ENCODE measurements around the gene C3orf20. TPM values are rescaled to one million over a fixed set of nuclear protein-coding genes. Genes with fewer than 3 reads are reported as not detected.

The C3orf20 gene
- total RNA-seq, 1 experiment from 2014 or later = 0.28 TPM

- H3K27me3 Mint-ChIP-seq (ENCODE audit: unreplicated experiment) = peaks cover 78% of the 10 kb centered on the region
- BruUV-seq (replicated peaks) = no TSS peak
- H3K4me3 Mint-ChIP-seq (ENCODE audit: low read depth, unreplicated experiment) = no peak overlapping the region
- no peak for DNase-seq
- no peaks in the 10 kb centered on the region for H3K9me3 Mint-ChIP-seq (ENCODE audit: low read depth, unreplicated experiment)
- TF ChIP-seq CTCF (IDR thresholded peaks at IDR 0.05; ENCODE audit: unreplicated experiment) = no peak
- no peaks in the 10 kb centered on the region for H3K4me1 Mint-ChIP-seq (ENCODE audit: low read depth, unreplicated experiment)
- H3K36me3 Mint-ChIP-seq (ENCODE audit: insufficient read depth, unreplicated experiment) = peaks cover 5% of the 10 kb centered on the region
- intact Hi-C loops (cut with micrococcal nuclease; ENCODE audit: unreplicated experiment) = no loop called here
- CTCF ChIA-PET = no interaction called here
- no peak overlapping the region for H3K27ac Mint-ChIP-seq (ENCODE audit: unreplicated experiment)
Measured at GRCh38 chr3:14789221-14789620, 114.3 kb downstream of the C3orf20 start.

- Mint-ChIP-seq H3K27ac (ENCODE audit: unreplicated experiment) (no peak overlapping the region), H3K4me1 (ENCODE audit: low read depth, unreplicated experiment) (no peaks in the 10 kb centered on the region), H3K9me3 (ENCODE audit: low read depth, unreplicated experiment) (no peaks in the 10 kb centered on the region), H3K27me3 (ENCODE audit: unreplicated experiment) (peaks cover 78% of the 10 kb centered on the region), H3K4me3 (ENCODE audit: low read depth, unreplicated experiment) (no peak overlapping the region), H3K36me3 (ENCODE audit: insufficient read depth, unreplicated experiment) (peaks cover 5% of the 10 kb centered on the region)
- CTCF ChIA-PET = interaction anchor here (1.7 kb wide), 1 partner anchor 131 kb away, joined by 12 read pairs; no protein-coding TSS in a partner anchor
- no peak for DNase-seq
- no peak for TF ChIP-seq CTCF (IDR thresholded peaks at IDR 0.05; ENCODE audit: unreplicated experiment)
- intact Hi-C loops (cut with micrococcal nuclease; ENCODE audit: unreplicated experiment) = no loop called here
- no TSS peak for BruUV-seq (replicated peaks)
Measured at GRCh38 chr3:14789640-14790285, 114.8 kb downstream of the C3orf20 start.

GRCh38 chr3:14791343-14791945 lies 116.5 kb downstream of the C3orf20 start:
- Mint-ChIP-seq H3K27me3 (ENCODE audit: unreplicated experiment) (peaks cover 70% of the 10 kb centered on the region), H3K9me3 (ENCODE audit: low read depth, unreplicated experiment) (no peaks in the 10 kb centered on the region), H3K36me3 (ENCODE audit: insufficient read depth, unreplicated experiment) (peaks cover 5% of the 10 kb centered on the region), H3K4me3 (ENCODE audit: low read depth, unreplicated experiment) (no peak overlapping the region), H3K4me1 (ENCODE audit: low read depth, unreplicated experiment) (no peaks in the 10 kb centered on the region), H3K27ac (ENCODE audit: unreplicated experiment) (no peak overlapping the region)
- peak; percentile 78 for DNase-seq
- peak; percentile 47 for TF ChIP-seq CTCF (IDR thresholded peaks at IDR 0.05; ENCODE audit: unreplicated experiment)
- intact Hi-C loops (cut with micrococcal nuclease; ENCODE audit: unreplicated experiment) = loop anchor here (1.0 kb wide), 1 partner anchor 130 kb away; no protein-coding TSS in a partner anchor
- CTCF ChIA-PET = interaction anchor here (0.7 to 1.7 kb wide), 3 partner anchors 38 to 462 kb away, joined by 3 to 12 read pairs (median 3); no protein-coding TSS in a partner anchor
- no TSS peak for BruUV-seq (replicated peaks)

GRCh38 chr3:14792691-14793121 lies 117.8 kb downstream of the C3orf20 start:
- no peak for DNase-seq
- CTCF ChIA-PET = no interaction called here
- Mint-ChIP-seq H3K27me3 (ENCODE audit: unreplicated experiment) (peaks cover 62% of the 10 kb centered on the region), H3K9me3 (ENCODE audit: low read depth, unreplicated experiment) (no peaks in the 10 kb centered on the region), H3K36me3 (ENCODE audit: insufficient read depth, unreplicated experiment) (peaks cover 5% of the 10 kb centered on the region), H3K4me1 (ENCODE audit: low read depth, unreplicated experiment) (no peaks in the 10 kb centered on the region), H3K27ac (ENCODE audit: unreplicated experiment) (no peak overlapping the region), H3K4me3 (ENCODE audit: low read depth, unreplicated experiment) (no peak overlapping the region)
- TF ChIP-seq CTCF (IDR thresholded peaks at IDR 0.05; ENCODE audit: unreplicated experiment) = no peak
- BruUV-seq (replicated peaks) = no TSS peak
- intact Hi-C loops (cut with micrococcal nuclease; ENCODE audit: unreplicated experiment) = no loop called here

All from Calu3 (cell line).